ENCODE data around the gene MYB. TPM values are rescaled to one million over a fixed set of nuclear protein-coding genes. Genes with fewer than 3 reads are reported as not detected.

MYB gene
- total and polyA plus RNA-seq, 2 donors (not counting 3 experiments of a cell fraction or from before 2014, with no cell fraction given), result 0.14 to 0.53 TPM

DNA sequence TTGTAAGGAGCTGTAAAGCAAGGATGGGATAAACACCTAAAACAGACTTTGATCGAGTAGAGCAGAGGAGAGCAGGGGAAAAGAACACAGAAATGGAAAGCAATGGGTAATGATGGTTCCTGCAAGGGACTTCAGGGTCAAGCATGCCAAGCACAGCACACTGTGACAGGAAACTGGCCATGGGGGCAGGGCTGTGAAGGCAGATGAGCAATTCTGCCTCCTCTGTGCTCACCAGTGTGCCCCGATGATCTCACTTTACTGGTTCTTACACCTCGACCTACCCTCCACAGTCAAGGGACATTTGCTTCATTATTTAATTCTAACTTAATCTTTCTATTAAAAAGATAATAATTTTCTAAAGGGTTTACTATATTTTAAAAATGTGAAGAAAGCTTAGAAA is 21.6 kb upstream of the MYB start:
- POLR2A ChIA-PET, result no interaction called here
- no peak for FAIRE-seq
- no peak overlapping the region for H3K4me3 ChIP-seq (replicated peaks in 1 of 3; ENCODE audit: insufficient read depth in 1 of 3, low read depth in 1 of 3, low read length in 3 of 3)

More for the DNA sequence above, 21.6 kb upstream of the MYB start:
- no peak overlapping the region for H3K4me2 ChIP-seq (ENCODE audit: insufficient read depth, low read length)
- H3K9ac ChIP-seq (replicated peaks; ENCODE audit: extremely low read depth, insufficient read depth, low read length), result no peak overlapping the region
- H3K9me1 ChIP-seq (replicated peaks; ENCODE audit: control insufficient read depth, extremely low read depth, insufficient read depth, low read length), result no peaks in the 10 kb centered on the region
- no TSS peak for BruUV-seq (replicated peaks)
- dilution Hi-C loops (cut with MboI; ENCODE audit: extremely low pct_ligation_motif_present, low sequenced_read_pairs), result no loop called here
- H3K27me3 ChIP-seq (ENCODE audit: control insufficient read depth in 2 of 2, insufficient read depth in 2 of 2, low read length in 2 of 2), result peaks cover 3 to 11% of the 10 kb centered on the region in 2 experiments
- no peaks in the 10 kb centered on the region for H3K9me3 ChIP-seq (replicated peaks; ENCODE audit: control insufficient read depth, insufficient read depth, low read length)
- no peak for DNase-seq (ENCODE audit: low read depth, low spot score)
- no peak overlapping the region for H3K27ac ChIP-seq (ENCODE audit: insufficient read depth, low read depth, low read length)
- intact Hi-C loops (cut with micrococcal nuclease), result no loop called here
- TF ChIP-seq GATA2 (IDR thresholded peaks at IDR 0.05; ENCODE audit: insufficient read depth, insufficient read length, low read depth, low read length) (no peak), POLR2A (IDR thresholded peaks at IDR 0.05; ENCODE audit: low read depth, low read length) (no peak), MYC (IDR thresholded peaks at IDR 0.05; ENCODE audit: low read depth, low read length) (no peak), EZH2 (IDR thresholded peaks at IDR 0.05; ENCODE audit: borderline replicate concordance, low read depth, low read length, severe bottlenecking) (no peak), POLR2AphosphoS5 (IDR thresholded peaks at IDR 0.05; ENCODE audit: insufficient read depth, low read depth, low read length) (no peak), JUN (IDR thresholded peaks at IDR 0.05; ENCODE audit: borderline replicate concordance, insufficient read depth, insufficient read length, low read depth) (no peak), FOS (IDR thresholded peaks at IDR 0.05; ENCODE audit: borderline replicate concordance, insufficient read depth, low read length) (no peak)
- TF ChIP-seq, protein P1, sequence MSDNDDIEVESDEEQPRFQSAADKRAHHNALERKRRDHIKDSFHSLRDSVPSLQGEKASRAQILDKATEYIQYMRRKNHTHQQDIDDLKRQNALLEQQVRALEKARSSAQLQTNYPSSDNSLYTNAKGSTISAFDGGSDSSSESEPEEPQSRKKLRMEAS (IDR thresholded peaks at IDR 0.05; ENCODE audit: insufficient read depth, insufficient read length), result no peak
- TF ChIP-seq, protein P2, sequence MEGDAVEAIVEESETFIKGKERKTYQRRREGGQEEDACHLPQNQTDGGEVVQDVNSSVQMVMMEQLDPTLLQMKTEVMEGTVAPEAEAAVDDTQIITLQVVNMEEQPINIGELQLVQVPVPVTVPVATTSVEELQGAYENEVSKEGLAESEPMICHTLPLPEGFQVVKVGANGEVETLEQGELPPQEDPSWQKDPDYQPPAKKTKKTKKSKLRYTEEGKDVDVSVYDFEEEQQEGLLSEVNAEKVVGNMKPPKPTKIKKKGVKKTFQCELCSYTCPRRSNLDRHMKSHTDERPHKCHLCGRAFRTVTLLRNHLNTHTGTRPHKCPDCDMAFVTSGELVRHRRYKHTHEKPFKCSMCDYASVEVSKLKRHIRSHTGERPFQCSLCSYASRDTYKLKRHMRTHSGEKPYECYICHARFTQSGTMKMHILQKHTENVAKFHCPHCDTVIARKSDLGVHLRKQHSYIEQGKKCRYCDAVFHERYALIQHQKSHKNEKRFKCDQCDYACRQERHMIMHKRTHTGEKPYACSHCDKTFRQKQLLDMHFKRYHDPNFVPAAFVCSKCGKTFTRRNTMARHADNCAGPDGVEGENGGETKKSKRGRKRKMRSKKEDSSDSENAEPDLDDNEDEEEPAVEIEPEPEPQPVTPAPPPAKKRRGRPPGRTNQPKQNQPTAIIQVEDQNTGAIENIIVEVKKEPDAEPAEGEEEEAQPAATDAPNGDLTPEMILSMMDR (IDR thresholded peaks at IDR 0.05; ENCODE audit: extremely low read depth in 1 of 2, insufficient read depth in 1 of 2, low read depth in 1 of 2, low read length in 2 of 2), result no peak
- no peaks in the 10 kb centered on the region for H3K4me1 ChIP-seq (ENCODE audit: control insufficient read depth, extremely low read depth, insufficient read depth, low read length)
- no peak overlapping the region for H2AFZ ChIP-seq (ENCODE audit: low read depth, low read length)
- H3K36me3 ChIP-seq (ENCODE audit: control insufficient read depth in 2 of 2, extremely low read depth in 1 of 2, insufficient read depth in 2 of 2, low read length in 2 of 2), result no peaks in the 10 kb centered on the region
- CTCF ChIA-PET, result interaction anchor here (1.0 to 1.6 kb wide), 3 partner anchors 15 to 244 kb away, joined by 3 to 5 read pairs (median 3); no protein-coding TSS in a partner anchor
- no peaks in the 10 kb centered on the region for H3K79me2 ChIP-seq (ENCODE audit: control insufficient read depth, insufficient read depth, low read length)
- H4K20me1 ChIP-seq (replicated peaks; ENCODE audit: control insufficient read depth, extremely low read depth, insufficient read depth, low read length), result no peaks in the 10 kb centered on the region

Measured in endothelial cell of umbilical vein (primary cell).